ENCODE measurements around the gene HP. TPM values are rescaled to one million over a fixed set of nuclear protein-coding genes. Genes with fewer than 3 reads are reported as not detected.

HP gene
- total RNA-seq, 4 donors from 2014 or later = 1.5 to 32.4 (median 27.5) TPM

- no peak for DNase-seq (ENCODE audit: low spot score in 2 of 2)
- no peak for TF ChIP-seq CTCF (IDR thresholded peaks at IDR 0.05)
- no peak for TF ChIP-seq EP300 (IDR thresholded peaks at IDR 0.05)
- TF ChIP-seq POLR2A (IDR thresholded peaks at IDR 0.05) = no peak
- Histone ChIP-seq H3K27me3 (no peaks in the 10 kb centered on the region), H3K36me3 (peaks cover 0 to 80% (median 4%) of the 10 kb centered on the region in 3 donors), H3K27ac (no peak overlapping the region), H3K4me1 (no peaks in the 10 kb centered on the region), H3K9me3 (no peaks in the 10 kb centered on the region), H3K4me3 (no peak overlapping the region)
- 89 to 90% methylated on average over 6 of the region's 6 CpGs for WGBS, 2 donors
Observed at GRCh38 chr16:72027669-72028378, 26.5 kb upstream of the HP start.

GRCh38 chr16:72029567-72030271 lies 24.6 kb upstream of the HP start:
- TF ChIP-seq EP300 (IDR thresholded peaks at IDR 0.05) = no peak
- TF ChIP-seq POLR2A (IDR thresholded peaks at IDR 0.05) = no peak
- no peak for TF ChIP-seq CTCF (IDR thresholded peaks at IDR 0.05)
- Histone ChIP-seq H3K27ac (no peak overlapping the region), H3K4me3 (no peak overlapping the region), H3K9me3 (no peaks in the 10 kb centered on the region), H3K4me1 (no peaks in the 10 kb centered on the region), H3K27me3 (no peaks in the 10 kb centered on the region), H3K36me3 (peaks cover 0 to 71% (median 4%) of the 10 kb centered on the region in 3 donors)
- WGBS, 2 donors = 87 to 89% methylated on average over 7 of the region's 7 CpGs
- DNase-seq (ENCODE audit: low spot score in 2 of 2) = no peak

- H3K9me3 ChIP-seq = peaks cover 0 to 3% (median 0%) of the 10 kb centered on the region in 4 donors
- H3K4me3 ChIP-seq = no peak overlapping the region
- peaks cover 0 to 61% (median 0%) of the 10 kb centered on the region in 3 donors for H3K36me3 ChIP-seq
- no peaks in the 10 kb centered on the region for H3K4me1 ChIP-seq
- DNase-seq (ENCODE audit: low spot score in 2 of 2) = no peak
- H3K27ac ChIP-seq = no peak overlapping the region
- 79 to 84% methylated on average over 4 of the region's 4 CpGs for WGBS, 2 donors
- no peak for TF ChIP-seq CTCF (IDR thresholded peaks at IDR 0.05)
- no peak for TF ChIP-seq POLR2A (IDR thresholded peaks at IDR 0.05)
- H3K27me3 ChIP-seq = no peaks in the 10 kb centered on the region
Observed at GRCh38 chr16:72033437-72033836, 20.9 kb upstream of the HP start.

GRCh38 chr16:72036098-72036497 lies 18.2 kb upstream of the HP start:
- WGBS, 2 donors = 42 to 43% methylated on average over 5 of the region's 5 CpGs
- peaks cover 0 to 3% (median 0%) of the 10 kb centered on the region in 4 donors for H3K9me3 ChIP-seq
- TF ChIP-seq POLR2A (IDR thresholded peaks at IDR 0.05) = no peak
- no peak for TF ChIP-seq EP300 (IDR thresholded peaks at IDR 0.05)
- TF ChIP-seq CTCF (IDR thresholded peaks at IDR 0.05) = no peak

GRCh38 chr16:72042157-72042660 lies 12.1 kb upstream of the HP start:
- Histone ChIP-seq H3K4me3 (no peak overlapping the region), H3K4me1 (no peaks in the 10 kb centered on the region), H3K36me3 (peaks cover 3 to 70% (median 15%) of the 10 kb centered on the region in 3 donors), H3K27me3 (no peaks in the 10 kb centered on the region), H3K9me3 (peaks cover 0 to 3% (median 0%) of the 10 kb centered on the region in 4 donors), H3K27ac (peak overlapping the region in 1 of 4 donors; percentile 3)
- no peak for DNase-seq (ENCODE audit: low spot score in 2 of 2)
- TF ChIP-seq POLR2A (IDR thresholded peaks at IDR 0.05) = no peak
- WGBS, 2 donors = 56% methylated on average over 2 of the region's 2 CpGs

More at GRCh38 chr16:72036098-72036497, 18.2 kb upstream of the HP start:
- DNase-seq (ENCODE audit: low spot score in 2 of 2) = no peak
- H3K36me3 ChIP-seq = peaks cover 0 to 63% (median 0%) of the 10 kb centered on the region in 3 donors
- H3K27ac ChIP-seq = no peak overlapping the region
- H3K4me3 ChIP-seq = no peak overlapping the region
- H3K27me3 ChIP-seq = no peaks in the 10 kb centered on the region
- no peaks in the 10 kb centered on the region for H3K4me1 ChIP-seq
